A549 (cell line): ENCODE results near the gene SUSD1. TPM values are rescaled to one million over a fixed set of nuclear protein-coding genes. Genes with fewer than 3 reads are reported as not detected.

Experiments
- ATAC-seq, 2 experiments: fragments of 200-7000 bp in 1 of 2; fragments of >200 bp in 1 of 2; cut with Nextera tagmentation in 1 of 2; cut with Tn5 transposase in 1 of 2; 3 replicates each; pipeline versions ENCODE4 v1.8.0 to v1.9.1; 2018 to 2020; ENCODE audit warnings: mild to moderate bottlenecking in 1 of 2, moderate library complexity in 1 of 2
- CTCF ChIA-PET: fragments of 300-600 bp; sonication (Branson Sonifier 250); formaldehyde crosslinking; extraction: SDS; loops from one replicate; lab custom pipeline; 2021; ENCODE audit warnings: antibody characterized with exemption, inconsistent platforms; lab: Yijun Ruan, JAX
- POLR2A ChIA-PET: fragments of 350-600 bp; formaldehyde crosslinking; extraction: SDS; loops from one replicate; lab custom pipeline; 2021; ENCODE audit warnings: antibody characterized with exemption, inconsistent platforms; lab: Yijun Ruan, JAX
- DNase-seq, 2 experiments: peaks; one replicate each; pipeline versions ENCODE4 v3.0.0 to v3.0.0-alpha.2; 2011 to 2016; ENCODE audit warnings: low read depth in 1 of 2, low spot score in 1 of 2
- FAIRE-seq: peaks from 2 replicates; lab custom pipeline; 2011; peaks lifted over from hg19 to GRCh38; lab: Jason Lieb, UNC
- H3K27ac ChIP-seq, 2 experiments: fragments of >200 bp; sonication (Bioruptor Twin); formaldehyde crosslinking; 3 replicates each; pipeline ENCODE4 v1.5.1; 2016 to 2017
- H3K4me1 ChIP-seq: fragments of >200 bp; sonication (Bioruptor Twin); formaldehyde crosslinking; 3 replicates; pipeline ENCODE4 v1.6.1; 2016
- H3K4me2 ChIP-seq: fragments of >200 bp; sonication (Bioruptor Twin); formaldehyde crosslinking; 3 replicates; pipeline ENCODE4 v1.6.1; 2016
- H3K4me3 ChIP-seq: fragments of >200 bp; sonication (Bioruptor Twin); formaldehyde crosslinking; 3 replicates; pipeline ENCODE4 v1.5.1; 2016
- H3K9me3 ChIP-seq: fragments of >200 bp; sonication (Bioruptor Twin); formaldehyde crosslinking; 3 replicates; pipeline ENCODE4 v1.6.1; 2016
- BCL3 ChIP-seq: fragments of >200 bp; sonication (Bioruptor Twin); formaldehyde crosslinking; IDR thresholded peaks from 3 replicates; pipeline ENCODE4 v1.6.1; 2016
- CTCF ChIP-seq: fragments of >200 bp; sonication (Bioruptor Twin); formaldehyde crosslinking; IDR thresholded peaks from 3 replicates; pipeline ENCODE4 v1.5.1; 2016
- EHF ChIP-seq: fragments of 250-450 bp; sonication (Bioruptor Pico); IDR thresholded peaks from 2 replicates; pipeline ENCODE4 v1.5.0; 2020; ENCODE audit warnings: mild to moderate bottlenecking
- FOSL2 ChIP-seq, 2 experiments: fragments of 450-650 bp in 1 of 2; fragments of >200 bp in 1 of 2; sonication (Bioruptor Twin) in 1 of 2; formaldehyde crosslinking; IDR thresholded peaks; 2 replicates each; pipeline versions ENCODE4 v1.5.0 to v1.6.1; 2016 to 2020; ENCODE audit warnings: mild to moderate bottlenecking in 1 of 2, moderate library complexity in 1 of 2
- MAX ChIP-seq: IDR thresholded peaks from 2 replicates; pipeline ENCODE4 v1.6.1; 2012
- POLR2AphosphoS2 ChIP-seq: conservative IDR thresholded peaks from 2 replicates; pipeline ENCODE4 v1.6.1; 2012; ENCODE audit warnings: low read length, improper control_type of control experiment, inconsistent platforms
- RAD21 ChIP-seq, 2 experiments: fragments of >200 bp in 1 of 2; sonication (Bioruptor Twin) in 1 of 2; formaldehyde crosslinking in 1 of 2; IDR thresholded peaks in 1 of 2; conservative IDR thresholded peaks in 1 of 2; 2 replicates in 1 of 2; 3 replicates in 1 of 2; pipeline ENCODE4 v1.6.1; 2012 to 2018; ENCODE audit warnings: inconsistent platforms in 1 of 2
- RNF2 ChIP-seq: fragments of 200-600 bp; sonication (generic); IDR thresholded peaks from 2 replicates; pipeline ENCODE4 v1.6.1; 2016; ENCODE audit warnings: low read depth, mild to moderate bottlenecking, antibody characterized with exemption, moderate library complexity, borderline replicate concordance
- TFCP2L1 ChIP-seq: fragments of 250-450 bp; sonication (Bioruptor Pico); IDR thresholded peaks from 2 replicates; pipeline ENCODE4 v1.5.0; 2021; ENCODE audit warnings: mild to moderate bottlenecking
- USF2 ChIP-seq: fragments of 450-650 bp; IDR thresholded peaks from 2 replicates; pipeline ENCODE4 v1.6.1; 2014; ENCODE audit warnings: antibody characterized with exemption
- ZNF302 ChIP-seq: fragments of 250-450 bp; sonication (Bioruptor Pico); IDR thresholded peaks from 2 replicates; pipeline ENCODE4 v1.9.0; 2021; ENCODE audit warnings: inconsistent platforms, mild to moderate bottlenecking, moderate library complexity
- WGBS: methylation state at CpG from one replicate; pipeline ENCODE4 v1.1.6; 2017; ENCODE audit errors: missing lambda C conversion rate; 5-methylcytosine and 5-hydroxymethylcytosine counted together
- polyA plus RNA-seq, 4 experiments: library from polyadenylated mRNA; depleted of rRNA in 3 of 4; stranded (reverse); fragments of >200 nt; fragmentation: RNase III in 1 of 4; extraction: RNeasy Plus Mini Kit Qiagen cat#74134 plus additional on column Dnase treatment in 1 of 4; gene quantifications; 2 replicates in 3 of 4; 3 replicates in 1 of 4; pipeline ENCODE4 v1.2.3, GENCODE V29; 2011 to 2017

The SUSD1 gene
- polyA plus RNA-seq, 2 of the 4 experiments (the other 2 are of a cell fraction), result 15.7 to 18.6 TPM

- TF ChIP-seq RAD21 (conservative IDR thresholded peaks at IDR 0.05 in 1 of 2, IDR thresholded peaks at IDR 0.05 in 1 of 2), result peak in 1 of 2 experiments; percentile 31; a peak in 2 of 5 replicates
Measured at GRCh38 chr9:112029921-112030444, 145.1 kb downstream of the SUSD1 start (continued).

GRCh38 chr9:112028242-112029221 is 146.6 kb downstream of the SUSD1 start:
- ChIA-PET POLR2A (no interaction called here), CTCF (interaction anchor here (0.9 to 1.7 kb wide), 5 partner anchors 10 to 269 kb away, joined by 3 to 6 read pairs (median 3); no protein-coding TSS in a partner anchor)
- 80% methylated on average over 13 of the region's 13 CpGs for WGBS
- no peak; a peak in 1 of 6 replicates for ATAC-seq
- TF ChIP-seq EHF (CRISPR knock-in tag), result no peak
- TF ChIP-seq FOSL2 (IDR thresholded peaks at IDR 0.05), result no peak
- peak; percentile 42 for TF ChIP-seq FOSL2 (CRISPR knock-in tag; IDR thresholded peaks at IDR 0.05)
- peak in 1 of 2 experiments; percentile 19 for DNase-seq
- no peak overlapping the region for H3K4me3 ChIP-seq
- peak overlapping the region; percentile 33 to 50; a peak in 4 of 6 replicates for H3K27ac ChIP-seq
- peak overlapping the region; percentile 65; the same call in 2 of the 3 replicates for H3K4me2 ChIP-seq
- H3K4me1 ChIP-seq, result peaks cover 32% of the 10 kb centered on the region
- H3K9me3 ChIP-seq, result no peaks in the 10 kb centered on the region
- no peak for FAIRE-seq

GRCh38 chr9:112025850-112026249 is 149.2 kb downstream of the SUSD1 start:
- ChIA-PET CTCF (no interaction called here), POLR2A (no interaction called here)
- FAIRE-seq (no peak), ATAC-seq (no peak), DNase-seq (no peak)
- no peak overlapping the region for H3K4me3 ChIP-seq
- peaks cover 42% of the 10 kb centered on the region for H3K4me1 ChIP-seq
- H3K9me3 ChIP-seq, result no peaks in the 10 kb centered on the region
- TF ChIP-seq CTCF, result no peak
- 93% methylated on average over 3 of the region's 3 CpGs for WGBS
- H3K27ac ChIP-seq, result 0 out of 6 replicates have a peak overlapping the region, but pooled peaks of 1 of the 2 experiments have one; percentile 21
- no peak overlapping the region for H3K4me2 ChIP-seq

GRCh38 chr9:112021742-112022141 is 153.4 kb downstream of the SUSD1 start:
- Histone ChIP-seq H3K4me2 (peak overlapping the region; percentile 69), H3K4me1 (peaks cover 24% of the 10 kb centered on the region), H3K4me3 (no peak overlapping the region), H3K9me3 (no peaks in the 10 kb centered on the region), H3K27ac (peak overlapping the region; percentile 71 to 89)
- WGBS, result 72% methylated on average over 2 of the region's 2 CpGs
- FAIRE-seq, result no peak
- peak; percentile 66; the same call in 1 of the 2 replicates for TF ChIP-seq ZNF302
- no peak for TF ChIP-seq POLR2AphosphoS2
- TF ChIP-seq BCL3, result no peak
- TF ChIP-seq TFCP2L1, result no peak
- TF ChIP-seq RNF2, result no peak
- no peak for TF ChIP-seq MAX
- no peak for TF ChIP-seq USF2
- POLR2A ChIA-PET, result interaction anchor here (1.0 to 1.3 kb wide), 3 partner anchors 10 to 125 kb away, joined by 4 to 11 read pairs (median 5); partner anchors contain the start of gene UGCG
- CTCF ChIA-PET, result interaction anchor here (0.6 to 4.3 kb wide), 26 partner anchors 9 to 423 kb away, joined by 3 to 40 read pairs (median 4); no protein-coding TSS in a partner anchor
- peak; percentile 35 to 59; a peak in 3 of 6 replicates for ATAC-seq
- no peak for DNase-seq
